GM23338 (cell line): ENCODE measurements around the gene RAD50. TPM values are rescaled to one million over a fixed set of nuclear protein-coding genes. Genes with fewer than 3 reads are reported as not detected.

Experiments
- ATAC-seq: fragments of 200-7000 bp; cut with Tn5 transposase; 3 replicates; pipeline ENCODE4 v1.9.1; 2020
- DNase-seq: peaks from one replicate; pipeline ENCODE4 v3.0.0-alpha.2; 2015; ENCODE audit warnings: low spot score
- H2AFZ ChIP-seq: fragments of 200-600 bp; sonication (generic); 2 replicates; pipeline ENCODE4 v1.8.0; 2016; ENCODE audit warnings: antibody characterized with exemption, mild to moderate bottlenecking, moderate library complexity
- H3F3A ChIP-seq: fragments of 200-600 bp; sonication (generic); replicated peaks from 2 replicates; pipeline ENCODE4 v1.8.0; 2017; ENCODE audit warnings: antibody characterized with exemption, mixed run types, low read depth
- H3K27ac ChIP-seq: fragments of 200-600 bp; sonication (generic); 2 replicates; pipeline ENCODE4 v1.6.1; 2016; ENCODE audit warnings: low read depth
- H3K27me3 ChIP-seq: fragments of 200-600 bp; sonication (generic); 2 replicates; pipeline ENCODE4 v1.8.0; 2016; ENCODE audit warnings: mild to moderate bottlenecking, mixed run types, moderate library complexity; ENCODE audit not compliant: insufficient read depth
- H3K36me3 ChIP-seq: fragments of 200-600 bp; sonication (generic); 2 replicates; pipeline ENCODE4 v1.8.0; 2016; ENCODE audit warnings: mild to moderate bottlenecking; ENCODE audit not compliant: insufficient read depth
- H3K4me1 ChIP-seq: fragments of 200-600 bp; sonication (generic); 2 replicates; pipeline ENCODE4 v1.8.0; 2016; ENCODE audit warnings: mild to moderate bottlenecking, moderate library complexity; ENCODE audit not compliant: insufficient read depth
- H3K4me2 ChIP-seq: fragments of 200-600 bp; sonication (generic); 2 replicates; pipeline ENCODE4 v1.7.1; 2017; ENCODE audit warnings: mixed run types
- H3K4me3 ChIP-seq: fragments of 200-600 bp; sonication (generic); 2 replicates; pipeline ENCODE4 v1.6.1; 2016; ENCODE audit warnings: mixed run types
- H3K79me2 ChIP-seq: fragments of 200-600 bp; sonication (generic); replicated peaks from 2 replicates; pipeline ENCODE4 v1.8.0; 2017; ENCODE audit warnings: mild to moderate bottlenecking; ENCODE audit not compliant: insufficient read depth
- H3K9me2 ChIP-seq: fragments of 200-600 bp; sonication (generic); 2 replicates; pipeline ENCODE4 v1.8.0; 2017; ENCODE audit not compliant: insufficient read depth
- H4K20me1 ChIP-seq: fragments of 200-600 bp; sonication (generic); replicated peaks from 2 replicates; pipeline ENCODE4 v1.8.0; 2017; ENCODE audit warnings: mild to moderate bottlenecking; ENCODE audit not compliant: insufficient read depth
- H3K27ac Mint-ChIP-seq: 2 replicates; pipeline ENCODE4 v1.8.0; 2020; ENCODE audit warnings: inconsistent platforms, mild to moderate bottlenecking, moderate library complexity, mixed read lengths
- H3K27me3 Mint-ChIP-seq: 3 replicates; pipeline ENCODE4 v1.8.0; 2022; ENCODE audit warnings: low read depth, mild to moderate bottlenecking, moderate library complexity, mixed read lengths, inconsistent platforms; ENCODE audit not compliant: insufficient read depth, poor library complexity
- H3K36me3 Mint-ChIP-seq: 3 replicates; pipeline ENCODE4 v1.8.0; 2021; ENCODE audit warnings: low read depth, mild to moderate bottlenecking, inconsistent platforms, moderate library complexity, mixed read lengths
- H3K4me1 Mint-ChIP-seq: 3 replicates; pipeline ENCODE4 v1.8.0; 2020; ENCODE audit warnings: mild to moderate bottlenecking, inconsistent platforms, mixed read lengths
- H3K4me3 Mint-ChIP-seq: 3 replicates; pipeline ENCODE4 v1.8.0; 2021; ENCODE audit warnings: moderate library complexity, mild to moderate bottlenecking, inconsistent platforms, mixed read lengths
- H3K9me3 Mint-ChIP-seq: 3 replicates; pipeline ENCODE4 v1.8.0; 2020; ENCODE audit warnings: moderate library complexity, mild to moderate bottlenecking, inconsistent platforms, mixed read lengths
- CREB1 ChIP-seq: fragments of 250-450 bp; sonication (Bioruptor Pico); IDR thresholded peaks from 2 replicates; pipeline ENCODE4 v1.5.0; 2020; ENCODE audit warnings: low read depth, mild to moderate bottlenecking, moderate library complexity
- EZH2 ChIP-seq: fragments of 200-600 bp; sonication (generic); IDR thresholded peaks from one replicate; pipeline ENCODE4 v1.8.0; 2017; ENCODE audit warnings: antibody characterized with exemption, mild to moderate bottlenecking, low read depth; ENCODE audit not compliant: unreplicated experiment
- EZH2phosphoT487 ChIP-seq: fragments of 200-600 bp; sonication (generic); IDR thresholded peaks from one replicate; pipeline ENCODE4 v1.8.1; 2018; ENCODE audit warnings: antibody characterized with exemption; ENCODE audit not compliant: unreplicated experiment
- JUNB ChIP-seq: IDR thresholded peaks from one replicate; pipeline ENCODE4 v1.6.1; 2016; ENCODE audit warnings: antibody characterized with exemption; ENCODE audit not compliant: unreplicated experiment
- STAT1 ChIP-seq: IDR thresholded peaks from one replicate; pipeline ENCODE4 v1.6.1; 2016; ENCODE audit warnings: antibody characterized with exemption; ENCODE audit not compliant: unreplicated experiment
- ZNF331 ChIP-seq: fragments of 250-450 bp; sonication (Bioruptor Pico); IDR thresholded peaks from 2 replicates; pipeline ENCODE4 v1.5.0; 2020; ENCODE audit warnings: low read depth, mild to moderate bottlenecking, moderate library complexity
- polyA plus RNA-seq: library from polyadenylated mRNA; unstranded; fragments of >200 nt; fragmentation: Nextera tagmentation; extraction: Ambion mirVana; gene quantifications from 2 replicates; pipeline ENCODE4 v1.2.1, GENCODE V29; 2016
- total RNA-seq: library from RNA; depleted of rRNA; stranded (reverse); fragments of >200 nt; shearing (Covaris generic); gene quantifications from 2 replicates; pipeline ENCODE4 v1.2.3, GENCODE V29; 2014
- TF ChIP-seq, protein P1 (sequence below): IDR thresholded peaks from 2 replicates; pipeline ENCODE4 v1.6.1; 2016; ENCODE audit warnings: antibody characterized with exemption
- TF ChIP-seq, protein P2 (sequence below), 2 experiments: fragments of 200-600 bp in 1 of 2; sonication (generic) in 1 of 2; conservative IDR thresholded peaks; 2 replicates each; pipeline versions ENCODE4 v1.5.1 to v1.6.1; 2016 to 2017; ENCODE audit warnings: antibody characterized with exemption in 2 of 2, low read depth in 2 of 2, mild to moderate bottlenecking in 2 of 2, moderate library complexity in 1 of 2
- TF ChIP-seq, protein P3 (sequence below): IDR thresholded peaks from one replicate; pipeline ENCODE4 v1.6.1; 2018; ENCODE audit warnings: antibody characterized with exemption; ENCODE audit not compliant: unreplicated experiment

The RAD50 gene
- total and polyA plus RNA-seq, 2 experiments from 2014 or later = 27.0 to 52.2 TPM

DNA sequence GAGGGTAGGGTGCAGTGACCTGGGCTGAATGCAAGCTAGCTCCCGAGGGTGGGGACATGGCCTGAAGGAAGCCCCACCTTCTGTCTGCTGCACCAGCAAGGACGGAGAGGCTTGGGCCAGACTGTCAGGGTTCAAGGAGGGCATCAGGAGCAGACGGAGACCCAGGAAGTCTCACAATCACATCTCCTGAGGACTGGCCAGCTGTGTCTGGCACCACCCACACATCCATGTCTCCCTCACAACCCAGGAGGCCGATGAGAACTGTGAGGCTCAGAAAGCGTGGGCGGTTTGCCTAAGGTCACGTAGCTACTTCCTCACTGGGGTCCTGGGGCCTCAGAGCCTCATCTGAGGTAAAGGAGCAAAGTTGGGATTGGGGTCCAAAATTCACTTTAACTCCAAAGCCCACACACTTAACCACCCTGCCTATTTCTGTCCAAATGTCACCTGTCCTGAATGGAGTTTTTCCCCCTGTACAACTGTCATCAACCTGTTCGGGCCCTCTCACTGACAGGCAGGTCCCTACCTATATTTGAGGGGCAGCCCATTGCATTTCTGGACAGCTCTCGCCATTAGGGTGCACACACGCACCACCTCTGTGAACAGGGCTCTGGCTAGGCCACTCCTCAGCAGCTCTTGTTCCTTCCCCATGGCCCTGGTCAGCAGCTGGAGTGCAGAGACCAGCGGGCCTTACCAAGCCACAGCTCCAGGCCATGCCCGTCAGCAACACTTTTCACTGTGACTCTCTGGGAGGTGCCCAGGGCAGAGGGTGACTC is 104.6 kb downstream of the RAD50 start:
- Histone ChIP-seq H3K4me3 (no peak overlapping the region), H4K20me1 (no peaks in the 10 kb centered on the region), H2AFZ (no peak overlapping the region), H3K27ac (no peak overlapping the region), H3K27me3 (peaks cover 15% of the 10 kb centered on the region), H3F3A (0 out of 2 replicates have a peak, but pooled peaks cover 4% of the 10 kb centered on the region), H3K79me2 (no peaks in the 10 kb centered on the region), H3K4me1 (no peaks in the 10 kb centered on the region), H3K4me2 (no peak overlapping the region), H3K9me2 (no peaks in the 10 kb centered on the region), H3K36me3 (no peaks in the 10 kb centered on the region)
- DNase-seq (no peak), ATAC-seq (no peak)
- H3K27me3 Mint-ChIP-seq = peaks cover 32% of the 10 kb centered on the region
- peaks cover 14% of the 10 kb centered on the region for H3K4me1 Mint-ChIP-seq
- H3K36me3 Mint-ChIP-seq = no peaks in the 10 kb centered on the region
- no peak overlapping the region for H3K27ac Mint-ChIP-seq
- no peaks in the 10 kb centered on the region; the same call in 2 of the 3 replicates for H3K9me3 Mint-ChIP-seq
- no peak for TF ChIP-seq EZH2phosphoT487
- TF ChIP-seq ZNF331 = no peak
- TF ChIP-seq JUNB = no peak
- TF ChIP-seq, protein P1, sequence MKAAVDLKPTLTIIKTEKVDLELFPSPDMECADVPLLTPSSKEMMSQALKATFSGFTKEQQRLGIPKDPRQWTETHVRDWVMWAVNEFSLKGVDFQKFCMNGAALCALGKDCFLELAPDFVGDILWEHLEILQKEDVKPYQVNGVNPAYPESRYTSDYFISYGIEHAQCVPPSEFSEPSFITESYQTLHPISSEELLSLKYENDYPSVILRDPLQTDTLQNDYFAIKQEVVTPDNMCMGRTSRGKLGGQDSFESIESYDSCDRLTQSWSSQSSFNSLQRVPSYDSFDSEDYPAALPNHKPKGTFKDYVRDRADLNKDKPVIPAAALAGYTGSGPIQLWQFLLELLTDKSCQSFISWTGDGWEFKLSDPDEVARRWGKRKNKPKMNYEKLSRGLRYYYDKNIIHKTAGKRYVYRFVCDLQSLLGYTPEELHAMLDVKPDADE = no peak
- TF ChIP-seq STAT1 = no peak
- TF ChIP-seq, protein P2, sequence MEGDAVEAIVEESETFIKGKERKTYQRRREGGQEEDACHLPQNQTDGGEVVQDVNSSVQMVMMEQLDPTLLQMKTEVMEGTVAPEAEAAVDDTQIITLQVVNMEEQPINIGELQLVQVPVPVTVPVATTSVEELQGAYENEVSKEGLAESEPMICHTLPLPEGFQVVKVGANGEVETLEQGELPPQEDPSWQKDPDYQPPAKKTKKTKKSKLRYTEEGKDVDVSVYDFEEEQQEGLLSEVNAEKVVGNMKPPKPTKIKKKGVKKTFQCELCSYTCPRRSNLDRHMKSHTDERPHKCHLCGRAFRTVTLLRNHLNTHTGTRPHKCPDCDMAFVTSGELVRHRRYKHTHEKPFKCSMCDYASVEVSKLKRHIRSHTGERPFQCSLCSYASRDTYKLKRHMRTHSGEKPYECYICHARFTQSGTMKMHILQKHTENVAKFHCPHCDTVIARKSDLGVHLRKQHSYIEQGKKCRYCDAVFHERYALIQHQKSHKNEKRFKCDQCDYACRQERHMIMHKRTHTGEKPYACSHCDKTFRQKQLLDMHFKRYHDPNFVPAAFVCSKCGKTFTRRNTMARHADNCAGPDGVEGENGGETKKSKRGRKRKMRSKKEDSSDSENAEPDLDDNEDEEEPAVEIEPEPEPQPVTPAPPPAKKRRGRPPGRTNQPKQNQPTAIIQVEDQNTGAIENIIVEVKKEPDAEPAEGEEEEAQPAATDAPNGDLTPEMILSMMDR (conservative IDR thresholded peaks at IDR 0.05; ENCODE audit: low read depth in 2 of 2) = 0 out of 4 replicates have a peak, but pooled peaks of 1 of the 2 experiments have one; percentile 15
- no peak for TF ChIP-seq EZH2
- no peak for TF ChIP-seq CREB1
- TF ChIP-seq, protein P3, sequence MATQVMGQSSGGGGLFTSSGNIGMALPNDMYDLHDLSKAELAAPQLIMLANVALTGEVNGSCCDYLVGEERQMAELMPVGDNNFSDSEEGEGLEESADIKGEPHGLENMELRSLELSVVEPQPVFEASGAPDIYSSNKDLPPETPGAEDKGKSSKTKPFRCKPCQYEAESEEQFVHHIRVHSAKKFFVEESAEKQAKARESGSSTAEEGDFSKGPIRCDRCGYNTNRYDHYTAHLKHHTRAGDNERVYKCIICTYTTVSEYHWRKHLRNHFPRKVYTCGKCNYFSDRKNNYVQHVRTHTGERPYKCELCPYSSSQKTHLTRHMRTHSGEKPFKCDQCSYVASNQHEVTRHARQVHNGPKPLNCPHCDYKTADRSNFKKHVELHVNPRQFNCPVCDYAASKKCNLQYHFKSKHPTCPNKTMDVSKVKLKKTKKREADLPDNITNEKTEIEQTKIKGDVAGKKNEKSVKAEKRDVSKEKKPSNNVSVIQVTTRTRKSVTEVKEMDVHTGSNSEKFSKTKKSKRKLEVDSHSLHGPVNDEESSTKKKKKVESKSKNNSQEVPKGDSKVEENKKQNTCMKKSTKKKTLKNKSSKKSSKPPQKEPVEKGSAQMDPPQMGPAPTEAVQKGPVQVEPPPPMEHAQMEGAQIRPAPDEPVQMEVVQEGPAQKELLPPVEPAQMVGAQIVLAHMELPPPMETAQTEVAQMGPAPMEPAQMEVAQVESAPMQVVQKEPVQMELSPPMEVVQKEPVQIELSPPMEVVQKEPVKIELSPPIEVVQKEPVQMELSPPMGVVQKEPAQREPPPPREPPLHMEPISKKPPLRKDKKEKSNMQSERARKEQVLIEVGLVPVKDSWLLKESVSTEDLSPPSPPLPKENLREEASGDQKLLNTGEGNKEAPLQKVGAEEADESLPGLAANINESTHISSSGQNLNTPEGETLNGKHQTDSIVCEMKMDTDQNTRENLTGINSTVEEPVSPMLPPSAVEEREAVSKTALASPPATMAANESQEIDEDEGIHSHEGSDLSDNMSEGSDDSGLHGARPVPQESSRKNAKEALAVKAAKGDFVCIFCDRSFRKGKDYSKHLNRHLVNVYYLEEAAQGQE = no peak
- no peak overlapping the region for H3K4me3 Mint-ChIP-seq
